ENCODE results near the gene OR1L1.

DNA sequence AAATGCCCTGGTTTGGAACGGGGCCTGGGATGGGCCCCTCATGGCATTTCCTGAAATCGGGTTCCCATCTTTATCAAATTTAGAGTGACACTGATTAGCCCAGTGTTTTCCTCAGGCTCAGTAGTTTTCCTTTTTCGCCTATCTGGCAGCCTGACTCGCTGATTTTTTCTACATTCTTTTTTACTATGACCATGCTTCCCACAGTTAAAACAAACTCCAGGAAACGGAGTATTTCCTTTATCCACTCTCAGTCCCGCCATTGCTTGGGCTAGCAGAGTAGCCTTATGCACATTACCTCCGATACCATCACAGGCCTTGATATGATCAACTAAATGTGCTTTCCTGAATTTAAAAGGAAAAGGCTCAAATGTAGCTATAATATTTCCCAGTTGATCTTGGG is 41.5 kb upstream of the OR1L1 start:
- TF ChIP-seq, protein P1, sequence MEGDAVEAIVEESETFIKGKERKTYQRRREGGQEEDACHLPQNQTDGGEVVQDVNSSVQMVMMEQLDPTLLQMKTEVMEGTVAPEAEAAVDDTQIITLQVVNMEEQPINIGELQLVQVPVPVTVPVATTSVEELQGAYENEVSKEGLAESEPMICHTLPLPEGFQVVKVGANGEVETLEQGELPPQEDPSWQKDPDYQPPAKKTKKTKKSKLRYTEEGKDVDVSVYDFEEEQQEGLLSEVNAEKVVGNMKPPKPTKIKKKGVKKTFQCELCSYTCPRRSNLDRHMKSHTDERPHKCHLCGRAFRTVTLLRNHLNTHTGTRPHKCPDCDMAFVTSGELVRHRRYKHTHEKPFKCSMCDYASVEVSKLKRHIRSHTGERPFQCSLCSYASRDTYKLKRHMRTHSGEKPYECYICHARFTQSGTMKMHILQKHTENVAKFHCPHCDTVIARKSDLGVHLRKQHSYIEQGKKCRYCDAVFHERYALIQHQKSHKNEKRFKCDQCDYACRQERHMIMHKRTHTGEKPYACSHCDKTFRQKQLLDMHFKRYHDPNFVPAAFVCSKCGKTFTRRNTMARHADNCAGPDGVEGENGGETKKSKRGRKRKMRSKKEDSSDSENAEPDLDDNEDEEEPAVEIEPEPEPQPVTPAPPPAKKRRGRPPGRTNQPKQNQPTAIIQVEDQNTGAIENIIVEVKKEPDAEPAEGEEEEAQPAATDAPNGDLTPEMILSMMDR (IDR thresholded peaks at IDR 0.05), result no peak
- no peak for TF ChIP-seq EP300 (IDR thresholded peaks at IDR 0.05)
- TF ChIP-seq POLR2A (IDR thresholded peaks at IDR 0.05), result no peak
- TF ChIP-seq POLR2AphosphoS5 (IDR thresholded peaks at IDR 0.05), result no peak

Measured in upper lobe of left lung (tissue), 4 donors.